GM12878 (cell line): Measurements from ENCODE around the gene PCF11. TPM values are rescaled to one million over a fixed set of nuclear protein-coding genes. Genes with fewer than 3 reads are reported as not detected.

Source experiments
- BMI1 ChIP-seq: fragments of 450-650 bp; IDR thresholded peaks from 2 replicates; pipeline ENCODE4 v1.6.1; 2016; ENCODE audit warnings: mild to moderate bottlenecking, moderate library complexity, borderline replicate concordance
- BRCA1 ChIP-seq: IDR thresholded peaks from 2 replicates; pipeline ENCODE4 v1.6.1; 2011; ENCODE audit warnings: low read depth, low read length, improper control_type of control experiment
- CBX3 ChIP-seq: fragments of 200-600 bp; sonication (generic); IDR thresholded peaks from 2 replicates; pipeline ENCODE4 v1.6.1; 2016; ENCODE audit warnings: low read depth, borderline replicate concordance
- GATAD2B ChIP-seq: fragments of 450-650 bp; conservative IDR thresholded peaks from 2 replicates; pipeline ENCODE4 v1.6.1; 2017; ENCODE audit warnings: low read depth, mild to moderate bottlenecking, moderate library complexity
- IKZF2 ChIP-seq, 2 experiments: fragments of 450-650 bp; IDR thresholded peaks; 2 replicates each; pipeline ENCODE4 v1.6.1; 2017; ENCODE audit warnings: mild to moderate bottlenecking in 2 of 2, moderate library complexity in 2 of 2
- MYB ChIP-seq: fragments of 150-350 bp; IDR thresholded peaks from 2 replicates; pipeline ENCODE4 v1.6.1; 2014; ENCODE audit warnings: mild to moderate bottlenecking, low read depth, low read length, borderline replicate concordance
- SIN3A ChIP-seq: IDR thresholded peaks from 2 replicates; pipeline ENCODE4 v1.6.1; 2012; ENCODE audit warnings: low read depth, low read length, improper control_type of control experiment
- TCF12 ChIP-seq: IDR thresholded peaks from 2 replicates; pipeline ENCODE4 v1.6.1; 2011; ENCODE audit warnings: low read depth, mild to moderate bottlenecking, low read length
- polyA plus RNA-seq, 11 experiments: library from polyadenylated mRNA; depleted of rRNA in 4 of 11; unstranded in 6 of 11; stranded (reverse) in 5 of 11; fragments of >200 nt; fragmentation: Nextera tagmentation in 4 of 11; fragmentation: Illumina TruSeq in 1 of 11; extraction: Ambion mirVana in 4 of 11; extraction: Trizol in 1 of 11; gene quantifications; 1 replicate in 1 of 11; 2 replicates in 10 of 11; pipeline versions ENCODE4 v1.2.1 to v1.2.3, GENCODE V29; 2011 to 2016; ENCODE audit warnings: inconsistent platforms in 2 of 11, missing spikeins in 2 of 11, low read depth in 1 of 11
- total RNA-seq, 4 experiments: library from RNA; depleted of rRNA in 3 of 4; stranded (reverse); fragments of >200 nt in 3 of 4; fragmentation: Illumina TruSeq in 1 of 4; extraction: Trizol in 1 of 4; gene quantifications; 2 replicates each; pipeline versions ENCODE4 v1.2.1 to v1.2.3, GENCODE V29; 2013 to 2021
- TF ChIP-seq, protein P1 (sequence below): IDR thresholded peaks from 2 replicates; pipeline ENCODE4 v1.6.1; 2012; ENCODE audit warnings: improper control_type of control experiment, low read depth, low read length; ENCODE audit not compliant: insufficient replicate concordance
- TF ChIP-seq, protein P2 (sequence below): fragments of 450-650 bp; IDR thresholded peaks from 2 replicates; pipeline ENCODE4 v1.6.1; 2017; ENCODE audit warnings: antibody characterized with exemption, mild to moderate bottlenecking, moderate library complexity
- TF ChIP-seq, protein P3 (sequence below): fragments of 150-350 bp; IDR thresholded peaks from 2 replicates; pipeline ENCODE4 v1.6.1; 2016; ENCODE audit warnings: low read depth, low read length
- TF ChIP-seq, protein P4 (sequence below): fragments of 450-650 bp; IDR thresholded peaks from 2 replicates; pipeline ENCODE4 v1.6.1; 2017; ENCODE audit warnings: borderline replicate concordance
- TF ChIP-seq, protein P5 (sequence below): IDR thresholded peaks from 2 replicates; pipeline ENCODE4 v1.6.1; 2011; ENCODE audit warnings: borderline replicate concordance, low read depth, mild to moderate bottlenecking, moderate library complexity, low read length; ENCODE audit not compliant: insufficient read depth, poor library complexity, severe bottlenecking

Gene PCF11
- total and polyA plus RNA-seq, 10 of the 15 experiments (the other 5 are each of a cell fraction or from before 2014, with no cell fraction given) = 9.2 to 90.4 (median 48.0) TPM

DNA sequence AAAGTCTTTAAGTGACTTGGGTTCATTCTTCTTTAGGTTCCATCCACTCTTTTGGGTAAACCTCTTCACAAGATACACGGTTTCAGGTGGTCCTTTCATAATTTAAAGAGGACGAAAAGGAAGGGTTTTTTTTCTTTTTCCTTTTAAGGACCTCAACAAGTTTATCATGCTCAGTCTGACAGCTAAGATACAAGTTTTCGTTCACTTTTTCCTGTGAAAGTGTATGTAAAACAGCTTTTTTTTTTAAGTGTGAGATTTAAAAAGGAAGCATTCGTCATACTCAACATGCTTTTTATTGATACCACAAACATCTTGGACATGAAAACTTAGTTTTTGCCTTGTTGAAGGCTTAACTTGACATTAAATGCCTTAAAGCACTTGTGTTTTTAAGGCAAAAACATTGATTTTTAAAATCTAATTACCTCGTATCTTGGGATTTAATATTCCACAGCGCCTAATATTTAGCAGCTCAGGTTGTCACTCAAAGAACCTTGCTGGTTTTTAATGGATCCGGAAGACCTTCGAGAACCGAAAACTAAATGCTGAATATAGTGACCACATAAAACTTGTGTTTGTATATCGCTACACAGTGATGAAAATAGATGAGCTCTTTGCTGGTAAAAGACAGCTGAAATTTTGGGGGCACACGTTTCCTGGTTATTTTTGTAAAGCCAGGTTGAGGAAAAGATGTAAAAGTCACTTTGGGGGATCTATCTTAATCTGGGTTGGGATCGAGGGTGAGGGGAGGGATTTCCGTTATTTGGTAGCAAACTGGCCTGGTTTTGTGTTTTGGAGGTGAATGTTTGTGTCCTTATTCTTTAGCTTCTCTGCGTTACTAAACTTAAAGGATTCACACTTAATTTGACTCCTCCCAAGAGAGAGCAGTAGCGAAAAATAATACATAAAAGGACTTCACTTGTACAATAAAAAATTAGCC, 2.3 kb downstream of the PCF11 start (continued):
- TF ChIP-seq, protein P1, sequence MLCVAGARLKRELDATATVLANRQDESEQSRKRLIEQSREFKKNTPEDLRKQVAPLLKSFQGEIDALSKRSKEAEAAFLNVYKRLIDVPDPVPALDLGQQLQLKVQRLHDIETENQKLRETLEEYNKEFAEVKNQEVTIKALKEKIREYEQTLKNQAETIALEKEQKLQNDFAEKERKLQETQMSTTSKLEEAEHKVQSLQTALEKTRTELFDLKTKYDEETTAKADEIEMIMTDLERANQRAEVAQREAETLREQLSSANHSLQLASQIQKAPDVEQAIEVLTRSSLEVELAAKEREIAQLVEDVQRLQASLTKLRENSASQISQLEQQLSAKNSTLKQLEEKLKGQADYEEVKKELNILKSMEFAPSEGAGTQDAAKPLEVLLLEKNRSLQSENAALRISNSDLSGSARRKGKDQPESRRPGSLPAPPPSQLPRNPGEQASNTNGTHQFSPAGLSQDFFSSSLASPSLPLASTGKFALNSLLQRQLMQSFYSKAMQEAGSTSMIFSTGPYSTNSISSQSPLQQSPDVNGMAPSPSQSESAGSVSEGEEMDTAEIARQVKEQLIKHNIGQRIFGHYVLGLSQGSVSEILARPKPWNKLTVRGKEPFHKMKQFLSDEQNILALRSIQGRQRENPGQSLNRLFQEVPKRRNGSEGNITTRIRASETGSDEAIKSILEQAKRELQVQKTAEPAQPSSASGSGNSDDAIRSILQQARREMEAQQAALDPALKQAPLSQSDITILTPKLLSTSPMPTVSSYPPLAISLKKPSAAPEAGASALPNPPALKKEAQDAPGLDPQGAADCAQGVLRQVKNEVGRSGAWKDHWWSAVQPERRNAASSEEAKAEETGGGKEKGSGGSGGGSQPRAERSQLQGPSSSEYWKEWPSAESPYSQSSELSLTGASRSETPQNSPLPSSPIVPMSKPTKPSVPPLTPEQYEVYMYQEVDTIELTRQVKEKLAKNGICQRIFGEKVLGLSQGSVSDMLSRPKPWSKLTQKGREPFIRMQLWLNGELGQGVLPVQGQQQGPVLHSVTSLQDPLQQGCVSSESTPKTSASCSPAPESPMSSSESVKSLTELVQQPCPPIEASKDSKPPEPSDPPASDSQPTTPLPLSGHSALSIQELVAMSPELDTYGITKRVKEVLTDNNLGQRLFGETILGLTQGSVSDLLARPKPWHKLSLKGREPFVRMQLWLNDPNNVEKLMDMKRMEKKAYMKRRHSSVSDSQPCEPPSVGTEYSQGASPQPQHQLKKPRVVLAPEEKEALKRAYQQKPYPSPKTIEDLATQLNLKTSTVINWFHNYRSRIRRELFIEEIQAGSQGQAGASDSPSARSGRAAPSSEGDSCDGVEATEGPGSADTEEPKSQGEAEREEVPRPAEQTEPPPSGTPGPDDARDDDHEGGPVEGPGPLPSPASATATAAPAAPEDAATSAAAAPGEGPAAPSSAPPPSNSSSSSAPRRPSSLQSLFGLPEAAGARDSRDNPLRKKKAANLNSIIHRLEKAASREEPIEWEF = no peak
- TF ChIP-seq, protein P2, sequence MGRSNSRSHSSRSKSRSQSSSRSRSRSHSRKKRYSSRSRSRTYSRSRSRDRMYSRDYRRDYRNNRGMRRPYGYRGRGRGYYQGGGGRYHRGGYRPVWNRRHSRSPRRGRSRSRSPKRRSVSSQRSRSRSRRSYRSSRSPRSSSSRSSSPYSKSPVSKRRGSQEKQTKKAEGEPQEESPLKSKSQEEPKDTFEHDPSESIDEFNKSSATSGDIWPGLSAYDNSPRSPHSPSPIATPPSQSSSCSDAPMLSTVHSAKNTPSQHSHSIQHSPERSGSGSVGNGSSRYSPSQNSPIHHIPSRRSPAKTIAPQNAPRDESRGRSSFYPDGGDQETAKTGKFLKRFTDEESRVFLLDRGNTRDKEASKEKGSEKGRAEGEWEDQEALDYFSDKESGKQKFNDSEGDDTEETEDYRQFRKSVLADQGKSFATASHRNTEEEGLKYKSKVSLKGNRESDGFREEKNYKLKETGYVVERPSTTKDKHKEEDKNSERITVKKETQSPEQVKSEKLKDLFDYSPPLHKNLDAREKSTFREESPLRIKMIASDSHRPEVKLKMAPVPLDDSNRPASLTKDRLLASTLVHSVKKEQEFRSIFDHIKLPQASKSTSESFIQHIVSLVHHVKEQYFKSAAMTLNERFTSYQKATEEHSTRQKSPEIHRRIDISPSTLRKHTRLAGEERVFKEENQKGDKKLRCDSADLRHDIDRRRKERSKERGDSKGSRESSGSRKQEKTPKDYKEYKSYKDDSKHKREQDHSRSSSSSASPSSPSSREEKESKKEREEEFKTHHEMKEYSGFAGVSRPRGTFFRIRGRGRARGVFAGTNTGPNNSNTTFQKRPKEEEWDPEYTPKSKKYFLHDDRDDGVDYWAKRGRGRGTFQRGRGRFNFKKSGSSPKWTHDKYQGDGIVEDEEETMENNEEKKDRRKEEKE = no peak
- TF ChIP-seq, protein P3, sequence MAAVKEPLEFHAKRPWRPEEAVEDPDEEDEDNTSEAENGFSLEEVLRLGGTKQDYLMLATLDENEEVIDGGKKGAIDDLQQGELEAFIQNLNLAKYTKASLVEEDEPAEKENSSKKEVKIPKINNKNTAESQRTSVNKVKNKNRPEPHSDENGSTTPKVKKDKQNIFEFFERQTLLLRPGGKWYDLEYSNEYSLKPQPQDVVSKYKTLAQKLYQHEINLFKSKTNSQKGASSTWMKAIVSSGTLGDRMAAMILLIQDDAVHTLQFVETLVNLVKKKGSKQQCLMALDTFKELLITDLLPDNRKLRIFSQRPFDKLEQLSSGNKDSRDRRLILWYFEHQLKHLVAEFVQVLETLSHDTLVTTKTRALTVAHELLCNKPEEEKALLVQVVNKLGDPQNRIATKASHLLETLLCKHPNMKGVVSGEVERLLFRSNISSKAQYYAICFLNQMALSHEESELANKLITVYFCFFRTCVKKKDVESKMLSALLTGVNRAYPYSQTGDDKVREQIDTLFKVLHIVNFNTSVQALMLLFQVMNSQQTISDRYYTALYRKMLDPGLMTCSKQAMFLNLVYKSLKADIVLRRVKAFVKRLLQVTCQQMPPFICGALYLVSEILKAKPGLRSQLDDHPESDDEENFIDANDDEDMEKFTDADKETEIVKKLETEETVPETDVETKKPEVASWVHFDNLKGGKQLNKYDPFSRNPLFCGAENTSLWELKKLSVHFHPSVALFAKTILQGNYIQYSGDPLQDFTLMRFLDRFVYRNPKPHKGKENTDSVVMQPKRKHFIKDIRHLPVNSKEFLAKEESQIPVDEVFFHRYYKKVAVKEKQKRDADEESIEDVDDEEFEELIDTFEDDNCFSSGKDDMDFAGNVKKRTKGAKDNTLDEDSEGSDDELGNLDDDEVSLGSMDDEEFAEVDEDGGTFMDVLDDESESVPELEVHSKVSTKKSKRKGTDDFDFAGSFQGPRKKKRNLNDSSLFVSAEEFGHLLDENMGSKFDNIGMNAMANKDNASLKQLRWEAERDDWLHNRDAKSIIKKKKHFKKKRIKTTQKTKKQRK = no peak
- TF ChIP-seq MYB = no peak
- TF ChIP-seq, protein P4, sequence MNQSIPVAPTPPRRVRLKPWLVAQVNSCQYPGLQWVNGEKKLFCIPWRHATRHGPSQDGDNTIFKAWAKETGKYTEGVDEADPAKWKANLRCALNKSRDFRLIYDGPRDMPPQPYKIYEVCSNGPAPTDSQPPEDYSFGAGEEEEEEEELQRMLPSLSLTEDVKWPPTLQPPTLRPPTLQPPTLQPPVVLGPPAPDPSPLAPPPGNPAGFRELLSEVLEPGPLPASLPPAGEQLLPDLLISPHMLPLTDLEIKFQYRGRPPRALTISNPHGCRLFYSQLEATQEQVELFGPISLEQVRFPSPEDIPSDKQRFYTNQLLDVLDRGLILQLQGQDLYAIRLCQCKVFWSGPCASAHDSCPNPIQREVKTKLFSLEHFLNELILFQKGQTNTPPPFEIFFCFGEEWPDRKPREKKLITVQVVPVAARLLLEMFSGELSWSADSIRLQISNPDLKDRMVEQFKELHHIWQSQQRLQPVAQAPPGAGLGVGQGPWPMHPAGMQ = no peak
- TF ChIP-seq BRCA1 = no peak
- TF ChIP-seq TCF12 = no peak
- TF ChIP-seq SIN3A = no peak
- TF ChIP-seq GATAD2B = no peak
- TF ChIP-seq, protein P5, sequence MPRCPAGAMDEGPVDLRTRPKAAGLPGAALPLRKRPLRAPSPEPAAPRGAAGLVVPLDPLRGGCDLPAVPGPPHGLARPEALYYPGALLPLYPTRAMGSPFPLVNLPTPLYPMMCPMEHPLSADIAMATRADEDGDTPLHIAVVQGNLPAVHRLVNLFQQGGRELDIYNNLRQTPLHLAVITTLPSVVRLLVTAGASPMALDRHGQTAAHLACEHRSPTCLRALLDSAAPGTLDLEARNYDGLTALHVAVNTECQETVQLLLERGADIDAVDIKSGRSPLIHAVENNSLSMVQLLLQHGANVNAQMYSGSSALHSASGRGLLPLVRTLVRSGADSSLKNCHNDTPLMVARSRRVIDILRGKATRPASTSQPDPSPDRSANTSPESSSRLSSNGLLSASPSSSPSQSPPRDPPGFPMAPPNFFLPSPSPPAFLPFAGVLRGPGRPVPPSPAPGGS = no peak
- no peak for TF ChIP-seq IKZF2 (IDR thresholded peaks at IDR 0.05)
- no peak for TF ChIP-seq BMI1
- TF ChIP-seq CBX3 = no peak
